PC-3 (cell line): Measurements from ENCODE around the gene STAM.

ENCODE experiments used
- EZH2 ChIP-seq: fragments of 300-600 bp; sonication (generic); IDR thresholded peaks from one replicate; pipeline ENCODE4 v1.6.1; 2017; ENCODE audit warnings: antibody characterized with exemption, mild to moderate bottlenecking, low read length; ENCODE audit not compliant: unreplicated experiment
- TF ChIP-seq, protein P1 (sequence below): fragments of 300-600 bp; sonication (generic); conservative IDR thresholded peaks from 2 replicates; pipeline ENCODE4 v1.5.1; 2017; ENCODE audit warnings: antibody characterized with exemption, low read depth, mild to moderate bottlenecking, low read length

DNA sequence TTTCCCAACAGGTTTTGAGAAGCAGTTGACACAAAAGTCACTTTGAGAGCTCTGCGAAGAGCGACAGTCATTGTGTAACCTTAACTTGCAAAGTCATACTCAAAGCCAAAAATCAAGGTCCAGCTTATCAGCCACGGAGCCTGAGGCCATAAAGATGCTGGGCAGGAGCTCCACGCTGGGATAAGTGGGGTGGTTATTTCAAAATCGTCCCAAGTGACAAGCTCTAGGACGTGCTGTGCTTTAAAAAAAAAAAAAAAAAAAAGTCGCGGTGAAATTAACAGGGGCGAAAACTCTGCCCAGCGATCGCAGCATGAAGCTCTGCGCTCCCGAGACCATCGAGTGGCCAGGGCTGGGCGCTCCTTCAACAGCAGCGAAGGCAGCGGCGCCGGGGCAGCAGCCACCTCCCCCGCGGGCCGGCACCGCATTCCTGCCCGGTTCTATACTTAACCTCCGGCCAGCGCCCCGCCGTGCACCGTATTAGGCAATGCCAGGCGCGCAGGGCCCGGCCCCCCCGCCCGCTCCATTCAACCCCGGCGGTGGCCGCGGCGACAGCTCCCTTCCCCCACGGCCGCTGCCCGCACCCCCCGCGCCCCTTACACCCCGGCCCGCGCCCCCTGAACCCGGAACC is 27.4 kb upstream of the STAM start:
- TF ChIP-seq, protein P1, sequence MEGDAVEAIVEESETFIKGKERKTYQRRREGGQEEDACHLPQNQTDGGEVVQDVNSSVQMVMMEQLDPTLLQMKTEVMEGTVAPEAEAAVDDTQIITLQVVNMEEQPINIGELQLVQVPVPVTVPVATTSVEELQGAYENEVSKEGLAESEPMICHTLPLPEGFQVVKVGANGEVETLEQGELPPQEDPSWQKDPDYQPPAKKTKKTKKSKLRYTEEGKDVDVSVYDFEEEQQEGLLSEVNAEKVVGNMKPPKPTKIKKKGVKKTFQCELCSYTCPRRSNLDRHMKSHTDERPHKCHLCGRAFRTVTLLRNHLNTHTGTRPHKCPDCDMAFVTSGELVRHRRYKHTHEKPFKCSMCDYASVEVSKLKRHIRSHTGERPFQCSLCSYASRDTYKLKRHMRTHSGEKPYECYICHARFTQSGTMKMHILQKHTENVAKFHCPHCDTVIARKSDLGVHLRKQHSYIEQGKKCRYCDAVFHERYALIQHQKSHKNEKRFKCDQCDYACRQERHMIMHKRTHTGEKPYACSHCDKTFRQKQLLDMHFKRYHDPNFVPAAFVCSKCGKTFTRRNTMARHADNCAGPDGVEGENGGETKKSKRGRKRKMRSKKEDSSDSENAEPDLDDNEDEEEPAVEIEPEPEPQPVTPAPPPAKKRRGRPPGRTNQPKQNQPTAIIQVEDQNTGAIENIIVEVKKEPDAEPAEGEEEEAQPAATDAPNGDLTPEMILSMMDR: no peak
- no peak for TF ChIP-seq EZH2
